SU-DHL-6 (cell line): ENCODE measurements around the gene HTR1D.

ENCODE experiments used
- H2AFZ ChIP-seq: fragments of 200-600 bp; sonication (generic); 2 replicates; pipeline ENCODE4 v1.6.1; 2014; ENCODE audit warnings: low read depth, mild to moderate bottlenecking, moderate library complexity, mixed read lengths, antibody characterized with exemption, low read length; ENCODE audit not compliant: severe bottlenecking
- H3F3A ChIP-seq: fragments of 200-600 bp; shearing (Covaris generic); 2 replicates; pipeline ENCODE4 v1.6.0; 2016; ENCODE audit warnings: antibody characterized with exemption, mild to moderate bottlenecking; ENCODE audit not compliant: insufficient read depth
- H3K27ac ChIP-seq: fragments of 200-600 bp; sonication (generic); 2 replicates; pipeline ENCODE4 v1.5.1; 2016; ENCODE audit warnings: low read depth, mild to moderate bottlenecking, low read length, moderate library complexity, mixed read lengths
- H3K27me3 ChIP-seq: fragments of 200-600 bp; sonication (generic), shearing (Covaris generic); 2 replicates; pipeline ENCODE4 v1.6.0; 2014; ENCODE audit warnings: mild to moderate bottlenecking, low read length
- H3K36me3 ChIP-seq: fragments of 200-600 bp; sonication (generic); 2 replicates; pipeline ENCODE4 v1.6.1; 2014; ENCODE audit warnings: mild to moderate bottlenecking, low read length, mixed read lengths
- H3K4me2 ChIP-seq: fragments of 300-600, 200-600 bp; shearing (Covaris generic), sonication (generic); 2 replicates; pipeline ENCODE4 v1.6.0; 2014; ENCODE audit warnings: low read length, low read depth, mild to moderate bottlenecking; ENCODE audit not compliant: poor library complexity, severe bottlenecking
- H3K4me3 ChIP-seq: fragments of 200-600 bp; sonication (generic); 2 replicates; pipeline ENCODE4 v1.5.1; 2014; ENCODE audit warnings: antibody characterized with exemption, low read length, mild to moderate bottlenecking, mixed read lengths; ENCODE audit not compliant: insufficient read depth, poor library complexity, severe bottlenecking
- H3K79me2 ChIP-seq: fragments of 200-600 bp; sonication (generic); 2 replicates; pipeline ENCODE4 v1.6.1; 2014; ENCODE audit warnings: mild to moderate bottlenecking, low read length, moderate library complexity; ENCODE audit not compliant: insufficient read depth
- H3K9ac ChIP-seq: fragments of 200-600 bp; sonication (generic); 2 replicates; pipeline ENCODE4 v1.7.0; 2014; ENCODE audit warnings: mild to moderate bottlenecking, low read length
- H3K9me2 ChIP-seq: fragments of 200-600 bp; sonication (generic); replicated peaks from 2 replicates; pipeline ENCODE4 v1.6.1; 2014; ENCODE audit warnings: low read length; ENCODE audit not compliant: insufficient read depth
- H3K9me3 ChIP-seq: fragments of 200-600 bp; sonication (generic); 2 replicates; pipeline ENCODE4 v1.6.1; 2014; ENCODE audit warnings: low read length, mixed read lengths; ENCODE audit not compliant: insufficient read depth
- H4K20me1 ChIP-seq: fragments of 200-600 bp; sonication (generic); 2 replicates; pipeline ENCODE4 v1.6.1; 2014; ENCODE audit warnings: low read depth, mild to moderate bottlenecking, antibody characterized with exemption, low read length, moderate library complexity, mixed read lengths
- CTCF ChIP-seq: fragments of 200-600 bp; sonication (generic); IDR thresholded peaks from one replicate; pipeline ENCODE4 v1.5.1; 2017; ENCODE audit warnings: antibody characterized with exemption, mild to moderate bottlenecking, low read length, moderate library complexity; ENCODE audit not compliant: insufficient read depth, poor library complexity, severe bottlenecking
- EZH2phosphoT487 ChIP-seq: fragments of 200-600 bp; sonication (generic), shearing (Covaris generic); conservative IDR thresholded peaks from 2 replicates; pipeline ENCODE4 v1.6.1; 2018; ENCODE audit warnings: mild to moderate bottlenecking, antibody characterized with exemption, low read length, moderate library complexity, mixed read lengths

Gene HTR1D

GRCh38 chr1:23216771-23217420 lies 406 bp downstream of the HTR1D start:
- Histone ChIP-seq H3K79me2 (no peaks in the 10 kb centered on the region), H3K36me3 (no peaks in the 10 kb centered on the region), H3F3A (no peaks in the 10 kb centered on the region), H3K9me3 (no peaks in the 10 kb centered on the region), H3K27me3 (no peaks in the 10 kb centered on the region), H3K27ac (no peak overlapping the region), H3K9me2 (no peaks in the 10 kb centered on the region), H3K9ac (no peak overlapping the region), H2AFZ (no peak overlapping the region), H3K4me2 (peak overlapping the region; percentile 17), H4K20me1 (no peaks in the 10 kb centered on the region), H3K4me3 (no peak overlapping the region)
- TF ChIP-seq EZH2phosphoT487, result no peak
- TF ChIP-seq CTCF, result peak; percentile 66

- H2AFZ ChIP-seq, result no peak overlapping the region
- TF ChIP-seq CTCF (no peak), EZH2phosphoT487 (no peak)
- H3K79me2 ChIP-seq, result no peaks in the 10 kb centered on the region
- H3K36me3 ChIP-seq, result no peaks in the 10 kb centered on the region
- no peak overlapping the region for H3K4me2 ChIP-seq
- H3K27ac ChIP-seq, result no peak overlapping the region
- H3K9ac ChIP-seq, result no peak overlapping the region
- H3K9me2 ChIP-seq, result no peaks in the 10 kb centered on the region
- no peaks in the 10 kb centered on the region for H3K27me3 ChIP-seq
- no peaks in the 10 kb centered on the region for H4K20me1 ChIP-seq
- no peaks in the 10 kb centered on the region for H3K9me3 ChIP-seq
- no peak overlapping the region for H3K4me3 ChIP-seq
- H3F3A ChIP-seq, result no peaks in the 10 kb centered on the region
Observed at GRCh38 chr1:23215751-23216449, 1.4 kb downstream of the HTR1D start.

GRCh38 chr1:23215291-23215690 lies 2.0 kb downstream of the HTR1D start:
- no peak overlapping the region for H3K27ac ChIP-seq
- no peak overlapping the region for H3K4me2 ChIP-seq
- no peaks in the 10 kb centered on the region for H3K9me3 ChIP-seq
- TF ChIP-seq CTCF (no peak), EZH2phosphoT487 (no peak)
- H3K9ac ChIP-seq, result no peak overlapping the region
- H3K4me3 ChIP-seq, result no peak overlapping the region
- no peaks in the 10 kb centered on the region for H3K36me3 ChIP-seq
- H4K20me1 ChIP-seq, result no peaks in the 10 kb centered on the region
- H3K79me2 ChIP-seq, result no peaks in the 10 kb centered on the region
- H3K27me3 ChIP-seq, result no peaks in the 10 kb centered on the region
- H2AFZ ChIP-seq, result no peak overlapping the region
- H3F3A ChIP-seq, result no peaks in the 10 kb centered on the region
- H3K9me2 ChIP-seq, result no peaks in the 10 kb centered on the region
